Mucosa of stomach (tissue), 1 donor: ENCODE data around the gene PGC.
A peak's percentile ranks its signal among the peaks of the same experiment; 100 is the strongest.

Source experiments
- H3K27me3 ChIP-seq: one replicate; pipeline ENCODE4 v1.7.0; 2013; ENCODE audit warnings: mild to moderate bottlenecking, low read length; ENCODE audit not compliant: control insufficient read depth, insufficient read depth
- H3K36me3 ChIP-seq: one replicate; pipeline ENCODE4 v1.7.0; 2013; ENCODE audit warnings: low read length; ENCODE audit not compliant: control insufficient read depth, insufficient read depth
- H3K4me1 ChIP-seq: one replicate; pipeline ENCODE4 v1.7.0; 2013; ENCODE audit warnings: mild to moderate bottlenecking, low read length; ENCODE audit not compliant: control insufficient read depth, insufficient read depth
- H3K4me3 ChIP-seq: one replicate; pipeline ENCODE4 v1.7.0; 2013; ENCODE audit warnings: low read length
- H3K9ac ChIP-seq: one replicate; pipeline ENCODE4 v1.7.0; 2013; ENCODE audit warnings: mild to moderate bottlenecking, low read length, moderate library complexity
- H3K9me3 ChIP-seq: one replicate; pipeline ENCODE4 v1.7.0; 2013; ENCODE audit warnings: mild to moderate bottlenecking, low read length, moderate library complexity; ENCODE audit not compliant: control insufficient read depth
- donor health status: Pancreatic carcinoma.

Gene PGC

GRCh38 chr6:41730531-41731436 is 16.4 kb downstream of the PGC start:
- Histone ChIP-seq H3K9ac (peak overlapping the region; percentile 5), H3K27me3 (no peaks in the 10 kb centered on the region), H3K36me3 (no peaks in the 10 kb centered on the region), H3K4me1 (peaks cover 46% of the 10 kb centered on the region), H3K9me3 (no peaks in the 10 kb centered on the region), H3K4me3 (no peak overlapping the region)

GRCh38 chr6:41729624-41730023 is 17.6 kb downstream of the PGC start:
- no peak overlapping the region for H3K9ac ChIP-seq
- no peaks in the 10 kb centered on the region for H3K36me3 ChIP-seq
- H3K4me3 ChIP-seq, result no peak overlapping the region
- no peaks in the 10 kb centered on the region for H3K9me3 ChIP-seq
- peaks cover 51% of the 10 kb centered on the region for H3K4me1 ChIP-seq
- no peaks in the 10 kb centered on the region for H3K27me3 ChIP-seq

- Histone ChIP-seq H3K4me3 (no peak overlapping the region), H3K4me1 (peaks cover 55% of the 10 kb centered on the region), H3K9ac (peak overlapping the region; percentile 23), H3K36me3 (no peaks in the 10 kb centered on the region), H3K27me3 (no peaks in the 10 kb centered on the region), H3K9me3 (no peaks in the 10 kb centered on the region)
These were observed 18.2 kb downstream of the PGC start for GRCh38 chr6:41728954-41729353.

- Histone ChIP-seq H3K36me3 (no peaks in the 10 kb centered on the region), H3K4me1 (peaks cover 53% of the 10 kb centered on the region), H3K4me3 (no peak overlapping the region), H3K9ac (peak overlapping the region; percentile 40), H3K27me3 (no peaks in the 10 kb centered on the region), H3K9me3 (no peaks in the 10 kb centered on the region)
These were observed 18.9 kb downstream of the PGC start for GRCh38 chr6:41728073-41728936.

- H3K27me3 ChIP-seq, result no peaks in the 10 kb centered on the region
- peak overlapping the region; percentile 40 for H3K9ac ChIP-seq
- no peak overlapping the region for H3K4me3 ChIP-seq
- no peaks in the 10 kb centered on the region for H3K36me3 ChIP-seq
- no peaks in the 10 kb centered on the region for H3K9me3 ChIP-seq
- H3K4me1 ChIP-seq, result peaks cover 52% of the 10 kb centered on the region
These were observed 19.5 kb downstream of the PGC start for GRCh38 chr6:41727705-41728072.

GRCh38 chr6:41726876-41727275 is 20.3 kb downstream of the PGC start:
- Histone ChIP-seq H3K36me3 (no peaks in the 10 kb centered on the region), H3K9me3 (no peaks in the 10 kb centered on the region), H3K9ac (no peak overlapping the region), H3K4me1 (peaks cover 48% of the 10 kb centered on the region), H3K27me3 (no peaks in the 10 kb centered on the region), H3K4me3 (no peak overlapping the region)

GRCh38 chr6:41724586-41725501 is 22.4 kb downstream of the PGC start:
- no peaks in the 10 kb centered on the region for H3K27me3 ChIP-seq
- H3K4me3 ChIP-seq, result no peak overlapping the region
- no peak overlapping the region for H3K9ac ChIP-seq
- H3K9me3 ChIP-seq, result no peaks in the 10 kb centered on the region
- H3K4me1 ChIP-seq, result peaks cover 42% of the 10 kb centered on the region
- no peaks in the 10 kb centered on the region for H3K36me3 ChIP-seq

- no peaks in the 10 kb centered on the region for H3K27me3 ChIP-seq
- no peak overlapping the region for H3K4me3 ChIP-seq
- no peak overlapping the region for H3K9ac ChIP-seq
- H3K36me3 ChIP-seq, result no peaks in the 10 kb centered on the region
- H3K4me1 ChIP-seq, result peaks cover 37% of the 10 kb centered on the region
- no peaks in the 10 kb centered on the region for H3K9me3 ChIP-seq
These were observed 23.0 kb downstream of the PGC start for GRCh38 chr6:41724228-41724580.

- H3K36me3 ChIP-seq, result no peaks in the 10 kb centered on the region
- H3K27me3 ChIP-seq, result no peaks in the 10 kb centered on the region
- no peak overlapping the region for H3K4me3 ChIP-seq
- H3K9me3 ChIP-seq, result no peaks in the 10 kb centered on the region
- H3K9ac ChIP-seq, result peak overlapping the region; percentile 23
- peaks cover 32% of the 10 kb centered on the region for H3K4me1 ChIP-seq
These were observed 23.5 kb downstream of the PGC start for GRCh38 chr6:41723530-41724227.

GRCh38 chr6:41722969-41723529 is 24.1 kb downstream of the PGC start:
- Histone ChIP-seq H3K9me3 (no peaks in the 10 kb centered on the region), H3K36me3 (no peaks in the 10 kb centered on the region), H3K9ac (no peak overlapping the region), H3K27me3 (no peaks in the 10 kb centered on the region), H3K4me1 (peaks cover 25% of the 10 kb centered on the region), H3K4me3 (no peak overlapping the region)

- no peaks in the 10 kb centered on the region for H3K9me3 ChIP-seq
- H3K36me3 ChIP-seq, result no peaks in the 10 kb centered on the region
- H3K27me3 ChIP-seq, result no peaks in the 10 kb centered on the region
- peaks cover 24% of the 10 kb centered on the region for H3K4me1 ChIP-seq
- H3K4me3 ChIP-seq, result no peak overlapping the region
- no peak overlapping the region for H3K9ac ChIP-seq
These were observed 25.8 kb downstream of the PGC start for GRCh38 chr6:41721414-41721813.
